ENCODE measurements around the gene SOAT1. TPM values are rescaled to one million over a fixed set of nuclear protein-coding genes. Genes with fewer than 3 reads are reported as not detected.
"Not testable (repeated sequence)": the region's sequence is repeated elsewhere in the genome, so short reads cannot be mapped to it uniquely, and the experiment has no call there.

Gene SOAT1
- total RNA-seq, 1 donor from 2014 or later = 9.8 TPM

DNA sequence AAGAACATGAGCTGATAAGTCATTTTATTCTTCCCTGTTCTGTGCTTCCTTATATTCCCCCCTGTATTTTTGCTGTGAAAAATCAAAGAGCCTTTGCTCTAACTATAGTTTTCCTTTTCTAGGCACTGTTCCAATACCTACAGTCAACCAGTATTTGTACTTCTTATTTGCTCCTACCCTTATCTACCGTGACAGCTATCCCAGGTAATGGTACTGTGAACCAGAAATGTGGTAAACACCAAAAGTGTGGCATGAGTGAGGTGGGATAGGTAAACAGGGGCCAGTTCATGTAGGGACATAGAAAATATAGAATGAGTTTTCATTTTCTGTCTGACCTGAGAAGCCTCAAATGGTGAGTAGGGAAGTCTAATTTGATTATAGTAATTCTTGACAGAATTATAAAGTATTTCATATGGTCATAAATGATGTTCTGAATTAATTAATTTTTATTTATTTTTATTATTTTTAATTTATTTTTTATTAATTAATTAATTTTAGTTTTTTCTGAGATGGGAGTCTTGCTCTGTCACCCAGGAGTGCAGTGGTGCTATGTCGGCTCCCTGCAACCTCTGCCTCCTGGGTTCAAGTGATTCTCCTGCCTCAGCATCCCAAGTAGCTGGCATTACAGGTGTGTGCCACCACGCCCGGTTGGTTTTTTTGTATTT is 49.3 kb downstream of the SOAT1 start:
- peaks cover 59% of the 10 kb centered on the region for H3K36me3 ChIP-seq
- H3K9me3 ChIP-seq (replicated peaks) = no peaks in the 10 kb centered on the region
- H3K27ac ChIP-seq (replicated peaks) = no peak overlapping the region
- TF ChIP-seq, protein P1, sequence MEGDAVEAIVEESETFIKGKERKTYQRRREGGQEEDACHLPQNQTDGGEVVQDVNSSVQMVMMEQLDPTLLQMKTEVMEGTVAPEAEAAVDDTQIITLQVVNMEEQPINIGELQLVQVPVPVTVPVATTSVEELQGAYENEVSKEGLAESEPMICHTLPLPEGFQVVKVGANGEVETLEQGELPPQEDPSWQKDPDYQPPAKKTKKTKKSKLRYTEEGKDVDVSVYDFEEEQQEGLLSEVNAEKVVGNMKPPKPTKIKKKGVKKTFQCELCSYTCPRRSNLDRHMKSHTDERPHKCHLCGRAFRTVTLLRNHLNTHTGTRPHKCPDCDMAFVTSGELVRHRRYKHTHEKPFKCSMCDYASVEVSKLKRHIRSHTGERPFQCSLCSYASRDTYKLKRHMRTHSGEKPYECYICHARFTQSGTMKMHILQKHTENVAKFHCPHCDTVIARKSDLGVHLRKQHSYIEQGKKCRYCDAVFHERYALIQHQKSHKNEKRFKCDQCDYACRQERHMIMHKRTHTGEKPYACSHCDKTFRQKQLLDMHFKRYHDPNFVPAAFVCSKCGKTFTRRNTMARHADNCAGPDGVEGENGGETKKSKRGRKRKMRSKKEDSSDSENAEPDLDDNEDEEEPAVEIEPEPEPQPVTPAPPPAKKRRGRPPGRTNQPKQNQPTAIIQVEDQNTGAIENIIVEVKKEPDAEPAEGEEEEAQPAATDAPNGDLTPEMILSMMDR (IDR thresholded peaks at IDR 0.05; ENCODE audit: borderline replicate concordance) = no peak
- no peaks in the 10 kb centered on the region for H3K27me3 ChIP-seq (ENCODE audit: low read depth)
- intact Hi-C loops (cut with micrococcal nuclease) = no loop called here
- H3K4me3 ChIP-seq = no peak overlapping the region
- H3K4me1 ChIP-seq = no peaks in the 10 kb centered on the region
- DNase-seq = no peak

DNA sequence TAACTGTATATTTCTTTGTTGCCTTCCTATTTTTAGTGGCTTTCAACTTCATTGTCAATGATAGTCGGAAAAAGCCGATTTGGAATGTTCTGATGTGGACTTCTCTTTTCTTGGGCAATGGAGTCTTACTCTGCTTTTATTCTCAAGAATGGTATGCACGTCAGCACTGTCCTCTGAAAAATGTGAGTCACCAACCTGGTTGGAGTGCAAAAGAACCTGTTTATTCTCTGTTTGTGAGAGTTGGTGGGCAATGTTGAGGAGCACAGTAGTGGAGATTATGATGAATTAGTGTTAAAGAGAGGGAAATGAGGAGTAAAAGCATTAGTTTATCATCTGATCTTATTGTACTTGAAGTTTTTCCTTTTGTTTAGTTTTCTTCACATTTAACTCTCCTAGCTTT is 57.7 kb downstream of the SOAT1 start:
- DNase-seq = no peak
- TF ChIP-seq, protein P1 (IDR thresholded peaks at IDR 0.05; ENCODE audit: borderline replicate concordance) = no peak
- Histone ChIP-seq H3K4me3 (no peak overlapping the region), H3K9me3 (replicated peaks) (no peaks in the 10 kb centered on the region), H3K27ac (replicated peaks) (no peak overlapping the region), H3K36me3 (peaks cover 43% of the 10 kb centered on the region), H3K4me1 (peaks cover 5% of the 10 kb centered on the region), H3K27me3 (ENCODE audit: low read depth) (no peaks in the 10 kb centered on the region)
- intact Hi-C loops (cut with micrococcal nuclease) = no loop called here

DNA sequence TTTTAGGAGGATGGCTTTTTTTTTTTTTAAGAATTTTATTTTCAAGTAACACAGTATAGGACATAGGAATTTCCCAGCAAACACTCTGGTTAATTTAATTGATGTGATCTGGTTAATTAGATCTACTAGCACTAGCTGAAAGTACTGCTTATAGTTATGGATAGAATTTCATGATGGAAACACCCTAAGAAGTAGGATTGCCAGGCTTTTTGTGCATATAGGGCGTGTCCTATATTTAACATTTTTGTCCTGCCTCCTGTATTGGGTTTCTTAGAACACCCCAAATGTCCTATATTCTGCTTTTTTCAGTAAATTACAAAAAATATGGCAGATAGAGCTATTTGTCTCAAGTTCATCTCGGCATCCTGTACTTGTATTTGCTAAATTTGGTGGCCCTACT is 58.6 kb downstream of the SOAT1 start:
- H3K9me3 ChIP-seq (replicated peaks) = no peaks in the 10 kb centered on the region
- no peak for DNase-seq
- H3K27ac ChIP-seq (replicated peaks) = no peak overlapping the region
- peaks cover 38% of the 10 kb centered on the region for H3K36me3 ChIP-seq
- TF ChIP-seq, protein P1 (IDR thresholded peaks at IDR 0.05; ENCODE audit: borderline replicate concordance) = no peak
- intact Hi-C loops (cut with micrococcal nuclease) = no loop called here
- H3K27me3 ChIP-seq (ENCODE audit: low read depth) = no peaks in the 10 kb centered on the region
- H3K4me3 ChIP-seq = no peak overlapping the region
- H3K4me1 ChIP-seq = peaks cover 5% of the 10 kb centered on the region

DNA sequence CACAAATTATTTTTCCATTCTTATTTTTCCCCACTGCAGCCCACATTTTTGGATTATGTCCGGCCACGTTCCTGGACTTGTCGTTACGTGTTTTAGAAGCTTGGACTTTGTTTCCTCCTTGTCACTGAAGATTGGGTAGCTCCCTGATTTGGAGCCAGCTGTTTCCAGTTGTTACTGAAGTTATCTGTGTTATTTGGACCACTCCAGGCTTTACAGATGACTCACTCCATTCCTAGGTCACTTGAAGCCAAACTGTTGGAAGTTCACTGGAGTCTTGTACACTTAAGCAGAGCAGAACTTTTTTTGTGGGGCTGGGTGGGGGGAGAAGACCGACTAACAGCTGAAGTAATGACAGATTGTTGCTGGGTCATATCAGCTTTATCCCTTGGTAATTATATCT is 59.9 kb downstream of the SOAT1 start:
- no peaks in the 10 kb centered on the region for H3K27me3 ChIP-seq (ENCODE audit: low read depth)
- peak; percentile 26 for DNase-seq
- TF ChIP-seq, protein P1 (IDR thresholded peaks at IDR 0.05; ENCODE audit: borderline replicate concordance) = no peak
- intact Hi-C loops (cut with micrococcal nuclease) = no loop called here
- H3K27ac ChIP-seq (replicated peaks) = peak overlapping the region; percentile 37
- H3K4me3 ChIP-seq = no peak overlapping the region
- peaks cover 5% of the 10 kb centered on the region for H3K4me1 ChIP-seq
- peaks cover 28% of the 10 kb centered on the region for H3K36me3 ChIP-seq
- H3K9me3 ChIP-seq (replicated peaks) = no peaks in the 10 kb centered on the region

DNA sequence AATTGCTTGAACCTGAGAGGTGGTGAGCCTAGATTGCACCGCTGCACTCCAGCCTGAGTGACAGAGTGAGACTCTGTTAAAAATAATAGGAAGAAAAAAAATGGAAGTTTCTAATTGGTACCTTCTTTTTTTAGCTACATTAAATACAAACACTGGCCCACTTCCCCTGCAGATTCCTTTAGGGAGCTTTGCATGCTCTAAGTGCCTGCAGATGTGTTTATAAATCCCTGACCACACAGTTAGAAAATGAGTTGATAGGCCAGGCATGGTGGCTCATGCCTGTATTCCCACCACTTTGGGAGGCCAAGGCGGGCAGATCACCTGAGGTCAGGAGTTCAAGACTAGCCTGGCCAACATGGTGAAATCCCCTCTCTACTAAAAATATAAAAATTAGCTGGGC is 68.0 kb downstream of the SOAT1 start:
- intact Hi-C loops (cut with micrococcal nuclease); H3K9me3 ChIP-seq (replicated peaks); H3K4me3 ChIP-seq: not testable (repeated sequence)

DNA sequence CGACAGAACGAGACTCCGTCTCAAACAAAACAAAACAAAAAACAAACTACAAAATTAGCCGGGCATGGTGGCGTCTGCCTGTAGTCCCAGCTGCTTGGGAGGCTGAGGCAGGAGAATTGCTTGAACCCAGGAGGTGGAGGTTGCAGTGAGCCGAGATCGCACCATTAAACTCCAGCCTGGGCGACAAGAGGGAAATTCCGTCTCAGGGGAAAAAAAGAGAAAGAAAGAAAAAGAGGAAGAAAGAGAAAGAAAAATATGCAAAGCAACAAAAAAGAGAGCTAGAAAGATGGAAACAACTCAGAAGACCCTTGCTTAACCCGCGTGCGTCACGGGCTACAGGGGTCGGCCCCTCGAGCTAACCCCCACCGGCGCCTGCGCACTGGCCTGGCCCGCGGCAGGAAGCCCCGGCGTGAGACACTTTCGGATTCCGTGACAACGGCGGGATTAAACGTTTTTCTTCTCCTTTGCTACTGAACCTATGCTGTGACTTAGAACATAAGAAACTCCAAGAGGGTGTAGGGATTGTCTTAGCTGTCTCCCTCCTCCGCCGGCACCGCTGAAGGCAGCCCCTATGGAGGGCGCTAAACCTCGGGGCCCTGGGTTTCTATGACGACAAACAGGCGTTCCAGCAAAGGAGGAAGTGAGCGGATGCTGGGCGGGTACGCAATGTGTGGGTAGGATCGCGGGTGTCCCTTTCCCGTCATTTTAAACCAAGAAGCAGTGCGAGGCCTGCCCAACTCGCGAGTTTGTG is 71.9 kb downstream of the SOAT1 start, which contains the start of gene AXDND1:
Gene AXDND1, plus strand, starts transcription at position 630 of the 751 bp plus-strand sequence. CDS start 539 bp downstream, outside the sequence.
- H3K36me3 ChIP-seq = no peaks in the 10 kb centered on the region
- TF ChIP-seq, protein P1 (IDR thresholded peaks at IDR 0.05; ENCODE audit: borderline replicate concordance) = no peak
- H3K4me3 ChIP-seq = peak within 1 kb of the TSS; percentile 82
- intact Hi-C loops (cut with micrococcal nuclease) = loop anchor here (5.0 kb wide), 1 partner anchor 283 kb away; the partner anchor contains the start of gene TOR3A
- H3K9me3 ChIP-seq (replicated peaks) = no peaks in the 10 kb centered on the region
- peak within 1 kb of the TSS; percentile 92 for H3K27ac ChIP-seq (replicated peaks)
- H3K27me3 ChIP-seq (ENCODE audit: low read depth) = no peaks in the 10 kb centered on the region
- DNase-seq = peak; percentile 84
- H3K4me1 ChIP-seq = peaks cover 15% of the 10 kb centered on the region

More for the DNA sequence above, 68.0 kb downstream of the SOAT1 start:
- not testable (repeated sequence) for DNase-seq; H3K27ac ChIP-seq (replicated peaks); H3K27me3 ChIP-seq (ENCODE audit: low read depth); H3K36me3 ChIP-seq
- peaks cover 15% of the 10 kb centered on the region for H3K4me1 ChIP-seq

All from left ventricle myocardium inferior (tissue), 1 donor.